HEK293 (cell line): Measurements from ENCODE around the gene LTBP1.

Experiments used
- CTCF ChIP-seq: fragments of 450-650 bp; formaldehyde crosslinking; IDR thresholded peaks from 2 replicates; pipeline ENCODE4 v1.5.1; 2016; ENCODE audit warnings: missing biosample characterization, missing genetic modification characterization
- KLF17 ChIP-seq: fragments of 450-650 bp; formaldehyde crosslinking; IDR thresholded peaks from 2 replicates; pipeline ENCODE4 v1.5.1; 2016; ENCODE audit warnings: missing biosample characterization, missing genetic modification characterization
- PATZ1 ChIP-seq: fragments of 450-650 bp; formaldehyde crosslinking; IDR thresholded peaks from 2 replicates; pipeline ENCODE4 v1.5.1; 2016; ENCODE audit warnings: missing biosample characterization, missing genetic modification characterization
- ZNF140 ChIP-seq: fragments of 450-650 bp; formaldehyde crosslinking; IDR thresholded peaks from 2 replicates; pipeline ENCODE4 v1.5.1; 2016; ENCODE audit warnings: missing biosample characterization, missing genetic modification characterization
- ZNF157 ChIP-seq: fragments of 450-650 bp; formaldehyde crosslinking; IDR thresholded peaks from 2 replicates; pipeline ENCODE4 v1.5.1; 2016; ENCODE audit warnings: missing biosample characterization, missing genetic modification characterization
- ZNF274 ChIP-seq, 2 experiments: fragments of 200-500 bp in 1 of 2; fragments of 450-650 bp in 1 of 2; sonication (Bioruptor generic) in 1 of 2; formaldehyde crosslinking in 1 of 2; IDR thresholded peaks; 2 replicates each; pipeline versions ENCODE4 v1.5.1 to v1.6.1; 2014 to 2016; ENCODE audit warnings: borderline replicate concordance in 1 of 2, inconsistent platforms in 1 of 2, low read length in 1 of 2, missing biosample characterization in 1 of 2, missing genetic modification characterization in 1 of 2
- ZNF398 ChIP-seq: fragments of 450-650 bp; formaldehyde crosslinking; IDR thresholded peaks from 2 replicates; pipeline ENCODE4 v1.5.1; 2017; ENCODE audit warnings: missing biosample characterization, missing genetic modification characterization
- ZNF792 ChIP-seq: fragments of 450-650 bp; formaldehyde crosslinking; IDR thresholded peaks from 2 replicates; pipeline ENCODE4 v1.5.1; 2016; ENCODE audit warnings: missing biosample characterization, missing genetic modification characterization

- no peak for TF ChIP-seq CTCF (tag by site-specific recombination)
- no peak for TF ChIP-seq PATZ1 (tag by site-specific recombination)
- no peak for TF ChIP-seq ZNF157 (tag by site-specific recombination)
- no peak for TF ChIP-seq ZNF398 (tag by site-specific recombination)
- no peak for TF ChIP-seq ZNF274 (IDR thresholded peaks at IDR 0.05; ENCODE audit: low read length)
- no peak for TF ChIP-seq ZNF274 (tag by site-specific recombination; IDR thresholded peaks at IDR 0.05; ENCODE audit: borderline replicate concordance)
- no peak for TF ChIP-seq ZNF792 (tag by site-specific recombination)
- TF ChIP-seq ZNF140 = no peak
- no peak for TF ChIP-seq KLF17 (tag by site-specific recombination)
These were observed 4.9 kb downstream of the LTBP1 start for GRCh38 chr2:32951672-32952071.
